Spleen (tissue), 11 donors: ENCODE measurements around the gene HTR3B. TPM values are rescaled to one million over a fixed set of nuclear protein-coding genes. Genes with fewer than 3 reads are reported as not detected.

ENCODE experiments used
- DNase-seq: peaks from one replicate; pipeline ENCODE4 v3.0.0-alpha.2; 2020
- H3K27ac ChIP-seq, 8 donors: fragments of 200-600 bp; sonication (generic) in 7 of 8; 1 replicate in 4 of 8; 2 replicates in 4 of 8; pipeline versions ENCODE4 v1.5.0 to v1.8.0; 2016 to 2021; ENCODE audit warnings: inconsistent platforms in 4 of 8, mild to moderate bottlenecking in 4 of 8, moderate library complexity in 1 of 8
- H3K27me3 ChIP-seq, 7 donors: fragments of 200-600 bp; sonication (generic) in 6 of 7; replicated peaks in 1 of 7; 1 replicate in 4 of 7; 2 replicates in 3 of 7; pipeline versions ENCODE4 v1.5.0 to v1.8.0; 2016 to 2021; ENCODE audit warnings: inconsistent platforms in 3 of 7, mild to moderate bottlenecking in 1 of 7
- H3K36me3 ChIP-seq, 6 donors: fragments of 200-600 bp; sonication (generic) in 5 of 6; 1 replicate in 4 of 6; 2 replicates in 2 of 6; pipeline versions ENCODE4 v1.5.0 to v1.8.0; 2016 to 2021; ENCODE audit warnings: inconsistent platforms in 2 of 6
- H3K4me1 ChIP-seq, 6 donors: fragments of 200-600 bp; sonication (generic) in 5 of 6; 1 replicate in 3 of 6; 2 replicates in 3 of 6; pipeline versions ENCODE4 v1.5.0 to v1.8.0; 2016 to 2021; ENCODE audit warnings: inconsistent platforms in 3 of 6
- H3K4me3 ChIP-seq, 8 donors: fragments of 200-600 bp; sonication (generic) in 7 of 8; 1 replicate in 4 of 8; 2 replicates in 4 of 8; pipeline versions ENCODE4 v1.5.0 to v1.8.0; 2016 to 2021; ENCODE audit warnings: inconsistent platforms in 4 of 8, mild to moderate bottlenecking in 4 of 8, moderate library complexity in 2 of 8
- H3K9me3 ChIP-seq, 8 donors: fragments of 200-600 bp; sonication (generic) in 7 of 8; 1 replicate in 4 of 8; 2 replicates in 4 of 8; pipeline versions ENCODE4 v1.5.0 to v1.8.0; 2016 to 2021; ENCODE audit warnings: inconsistent platforms in 4 of 8
- CTCF ChIP-seq, 11 experiments: fragments of 200-600 bp in 7 of 11; fragments of 450-650 bp in 4 of 11; sonication (generic) in 4 of 11; IDR thresholded peaks in 8 of 11; conservative IDR thresholded peaks in 3 of 11; 1 replicate in 7 of 11; 2 replicates in 4 of 11; pipeline versions ENCODE4 v1.4.0 to v1.8.0; 2016 to 2021; ENCODE audit warnings: antibody characterized with exemption in 11 of 11, inconsistent platforms in 4 of 11, mild to moderate bottlenecking in 1 of 11
- POLR2A ChIP-seq, 3 donors: fragments of 450-650 bp; IDR thresholded peaks; one replicate each; pipeline ENCODE4 v1.5.1; 2017; ENCODE audit warnings: antibody characterized with exemption in 3 of 3, mild to moderate bottlenecking in 1 of 3
- POLR2AphosphoS5 ChIP-seq, 3 donors: sonication (generic); formaldehyde crosslinking; IDR thresholded peaks; one replicate each; pipeline ENCODE4 v1.5.1; 2017; ENCODE audit warnings: antibody characterized with exemption in 3 of 3
- WGBS, 5 donors: extraction: QIAGEN DNeasy Blood & Tissue Kit in 3 of 5; methylation state at CpG; one replicate each; pipeline versions ENCODE4 v1.1.5 to v1.1.7; 2013 to 2018; 5-methylcytosine and 5-hydroxymethylcytosine counted together
- intact Hi-C: fragments of 100-400 bp; cut with DNase I; formaldehyde crosslinking; loops from one replicate; pipeline ENCODE4 v1.15.0; 2023; ENCODE audit warnings: low total_unique reads
- polyA plus RNA-seq, 3 donors: library from polyadenylated mRNA; stranded (reverse); fragments of 200-250 nt; gene quantifications; one replicate each; pipeline ENCODE4 v1.2.1, GENCODE V29; 2013
- total RNA-seq, 7 donors: library from RNA; depleted of rRNA in 3 of 7; stranded (reverse); fragments of >200 nt in 3 of 7; fragmentation: NEBNext Ultra II Directional in 4 of 7; extraction: Animal tissue kit (Norgen Biotek cat#: 25700) in 4 of 7; gene quantifications; one replicate each; pipeline versions ENCODE4 v1.1.0 to v1.2.1, GENCODE V29; 2016 to 2021
- donor health status: healthy with polysubstance abuse.
- donor health status: DM: no; HTN: no; CAD: no; lungs with moderate emphysema.
- donor health status: DM: no; HTN: no; CAD: no.
- donor health status: Bipolar disorder and iron deficiency.
- donor health status: healthy.
- donor health status: DM: no; HTN: no; CAD: no.
- donor health status: DM: yes; HTN: yes; CAD: no.

HTR3B gene
- total and polyA plus RNA-seq, 10 donors = not detected

DNA sequence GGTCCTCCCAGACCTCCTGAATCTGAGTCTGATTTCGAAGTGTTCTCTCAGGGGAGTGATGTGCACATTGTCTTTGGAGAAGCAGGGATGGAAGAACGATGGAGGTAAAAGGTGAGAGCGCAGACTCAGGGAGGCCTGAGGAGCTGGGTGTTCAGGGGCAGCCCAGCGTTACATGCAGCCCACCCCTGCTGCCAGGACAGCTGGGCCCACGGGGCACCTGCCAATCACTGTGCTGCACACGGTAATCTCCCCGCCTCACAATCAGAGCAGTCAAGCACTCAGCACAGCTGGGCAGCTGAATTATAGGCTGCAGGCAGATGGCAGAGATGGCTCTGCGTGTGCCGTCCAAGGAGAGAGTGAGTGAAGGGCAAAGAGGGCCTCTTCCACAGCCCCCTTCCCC lies 52.4 kb downstream of the HTR3B start:
- H3K27me3 ChIP-seq = peaks cover 0 to 18% (median 0%) of the 10 kb centered on the region in 7 donors
- WGBS, 5 donors = 72 to 81% (median 76%) methylated on average over 7 to 9 of the region's 9 CpGs
- TF ChIP-seq CTCF (IDR thresholded peaks at IDR 0.05 in 8 of 11, conservative IDR thresholded peaks at IDR 0.05 in 3 of 11) = no peak
- no peak for TF ChIP-seq POLR2AphosphoS5 (IDR thresholded peaks at IDR 0.05)
- TF ChIP-seq POLR2A (IDR thresholded peaks at IDR 0.05) = no peak
- intact Hi-C loops = no loop called here
- DNase-seq = no peak
- H3K4me1 ChIP-seq = peaks cover 0 to 8% (median 0%) of the 10 kb centered on the region in 6 donors
- H3K4me3 ChIP-seq = no peak overlapping the region
- H3K27ac ChIP-seq = no peak overlapping the region
- H3K9me3 ChIP-seq = no peaks in the 10 kb centered on the region
- no peaks in the 10 kb centered on the region for H3K36me3 ChIP-seq

DNA sequence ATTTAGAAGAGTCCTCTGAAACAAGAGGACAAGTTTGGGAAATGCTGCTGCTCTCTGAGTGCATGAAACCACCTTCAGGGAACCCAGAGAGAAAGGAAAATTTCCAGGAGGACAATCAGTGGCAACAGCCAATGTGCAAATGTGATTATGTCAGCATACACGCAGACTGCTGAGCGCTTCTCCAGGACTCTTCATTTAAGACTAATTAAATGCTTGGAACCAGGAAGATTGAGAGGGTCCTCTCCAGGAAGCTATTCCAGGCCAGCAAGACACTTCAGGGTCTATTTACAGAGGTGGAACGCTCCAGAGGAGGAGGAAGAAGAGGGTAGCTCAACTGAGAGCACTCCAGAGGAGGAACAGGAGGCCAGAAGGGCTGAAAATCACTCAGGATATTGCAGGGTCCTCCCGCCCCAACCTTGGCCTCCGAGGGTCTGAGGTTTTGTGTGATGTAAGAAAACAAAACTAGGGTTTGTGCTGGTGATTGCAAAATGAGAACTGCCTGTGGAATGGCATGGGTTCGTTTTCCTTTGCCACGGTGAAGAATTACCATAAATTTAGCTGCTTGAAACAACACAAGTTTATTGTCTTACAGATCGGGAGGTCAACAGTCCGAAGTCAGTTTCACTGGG lies 56.2 kb downstream of the HTR3B start:
- Histone ChIP-seq H3K4me3 (no peak overlapping the region), H3K36me3 (no peaks in the 10 kb centered on the region), H3K27ac (no peak overlapping the region), H3K27me3 (peaks cover 0 to 5% (median 0%) of the 10 kb centered on the region in 7 donors), H3K4me1 (no peaks in the 10 kb centered on the region), H3K9me3 (no peaks in the 10 kb centered on the region)
- DNase-seq = no peak
- intact Hi-C loops = no loop called here
- WGBS, 5 donors = 38 to 60% (median 52%) methylated on average over 9 of the region's 9 CpGs
- TF ChIP-seq CTCF (IDR thresholded peaks at IDR 0.05 in 8 of 11, conservative IDR thresholded peaks at IDR 0.05 in 3 of 11) (no peak), POLR2A (IDR thresholded peaks at IDR 0.05) (no peak), POLR2AphosphoS5 (IDR thresholded peaks at IDR 0.05) (no peak)

- DNase-seq = no peak
- peaks cover 0 to 4% (median 0%) of the 10 kb centered on the region in 7 donors for H3K27me3 ChIP-seq
- TF ChIP-seq POLR2AphosphoS5 (IDR thresholded peaks at IDR 0.05) (no peak), POLR2A (IDR thresholded peaks at IDR 0.05) (no peak), CTCF (IDR thresholded peaks at IDR 0.05 in 8 of 11, conservative IDR thresholded peaks at IDR 0.05 in 3 of 11) (no peak)
- intact Hi-C loops = no loop called here
- no peak overlapping the region for H3K27ac ChIP-seq
- H3K36me3 ChIP-seq = no peaks in the 10 kb centered on the region
- no peak overlapping the region for H3K4me3 ChIP-seq
- no peaks in the 10 kb centered on the region for H3K9me3 ChIP-seq
- no peaks in the 10 kb centered on the region for H3K4me1 ChIP-seq
- 53 to 67% (median 63%) methylated on average over 1 of the region's 1 CpG for WGBS, 5 donors
Measured at GRCh38 chr11:113967361-113967760, 62.8 kb downstream of the HTR3B start.

DNA sequence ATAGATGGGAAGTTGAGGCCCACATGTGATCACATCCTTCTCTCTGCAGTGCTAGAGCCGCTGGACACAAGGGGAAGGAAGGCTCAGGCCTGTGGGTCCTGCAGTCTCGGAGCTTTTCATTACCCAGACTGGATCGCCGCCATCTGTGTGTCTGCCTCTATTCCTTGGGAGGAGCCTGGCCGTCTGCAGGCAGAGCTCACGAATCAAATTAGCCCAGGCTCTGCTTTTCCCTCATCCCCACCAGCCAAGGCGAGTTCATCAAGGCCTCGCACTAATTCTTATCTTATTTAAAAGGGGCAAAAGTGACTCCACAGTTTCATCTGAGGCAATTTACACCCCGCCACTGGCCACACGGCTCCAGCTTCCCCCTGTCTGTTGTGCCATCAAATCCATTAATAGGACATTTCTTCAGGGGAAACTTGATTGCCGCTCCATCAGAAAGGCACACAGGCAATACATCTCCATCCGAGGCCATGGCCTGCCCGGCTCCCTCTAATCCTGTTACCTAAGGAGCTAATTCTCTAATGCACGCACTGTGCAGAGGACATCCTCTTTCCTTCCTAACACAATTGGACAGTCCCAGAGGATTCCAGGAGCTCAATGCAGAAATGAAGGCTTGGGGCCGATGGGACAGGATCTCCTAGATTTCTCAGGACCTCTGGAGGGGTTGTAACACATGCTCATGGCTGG lies 67.1 kb downstream of the HTR3B start:
- Histone ChIP-seq H3K27ac (no peak overlapping the region), H3K9me3 (no peaks in the 10 kb centered on the region), H3K36me3 (no peaks in the 10 kb centered on the region), H3K4me3 (no peak overlapping the region), H3K4me1 (peaks cover 0 to 17% (median 8%) of the 10 kb centered on the region in 6 donors), H3K27me3 (peaks cover 0 to 6% (median 0%) of the 10 kb centered on the region in 7 donors)
- WGBS, 5 donors = 73 to 85% (median 82%) methylated on average over 15 of the region's 15 CpGs
- TF ChIP-seq CTCF (IDR thresholded peaks at IDR 0.05 in 8 of 11, conservative IDR thresholded peaks at IDR 0.05 in 3 of 11) = no peak
- no peak for TF ChIP-seq POLR2A (IDR thresholded peaks at IDR 0.05)
- no peak for TF ChIP-seq POLR2AphosphoS5 (IDR thresholded peaks at IDR 0.05)
- no peak for DNase-seq
- intact Hi-C loops = no loop called here
